ENCODE measurements around the gene ABHD4.

Gene ABHD4

GRCh38 chr14:22554498-22555383 lies 43.4 kb upstream of the ABHD4 start:
- Histone ChIP-seq H2BK120ac (ENCODE audit: low read depth, low read length) (no peak overlapping the region), H3K14ac (ENCODE audit: low read length) (no peak overlapping the region), H3K4me2 (ENCODE audit: insufficient read depth, low read length, poor library complexity, severe bottlenecking) (no peak overlapping the region), H2AK5ac (ENCODE audit: low read depth, low read length) (peak overlapping the region; percentile 60), H3K23ac (ENCODE audit: low read depth, low read length, poor library complexity) (no peak overlapping the region), H3K18ac (ENCODE audit: low read length) (peak overlapping the region; percentile 11), H2BK12ac (ENCODE audit: low read length) (peak overlapping the region; percentile 46), H3K9me3 (replicated peaks in 1 of 2; ENCODE audit: control insufficient read depth in 2 of 2, insufficient read depth in 1 of 2, low read depth in 1 of 2, low read length in 2 of 2) (no peaks in the 10 kb centered on the region), H4K91ac (ENCODE audit: low read depth, low read length, poor library complexity) (no peak overlapping the region), H3K4me3 (ENCODE audit: low read length in 2 of 2) (no peak overlapping the region), H3K36me3 (replicated peaks in 1 of 2; ENCODE audit: control insufficient read depth in 2 of 2, insufficient read depth in 2 of 2, low read length in 2 of 2) (no peaks in the 10 kb centered on the region), H3K9ac (ENCODE audit: low read depth, low read length, poor library complexity) (no peak overlapping the region), H3K79me1 (ENCODE audit: low read depth, low read length) (peaks cover 3% of the 10 kb centered on the region), H4K8ac (ENCODE audit: low read depth, low read length) (no peak overlapping the region), H2BK5ac (ENCODE audit: low read length) (no peak overlapping the region), H2AFZ (ENCODE audit: low read length) (no peak overlapping the region), H3K4me1 (ENCODE audit: control insufficient read depth in 2 of 2, insufficient read depth in 1 of 2, low read depth in 1 of 2, low read length in 2 of 2) (peaks cover 8 to 20% of the 10 kb centered on the region in 2 donors), H3K27me3 (ENCODE audit: control insufficient read depth in 3 of 3, insufficient read depth in 3 of 3, low read depth in 1 of 3, low read length in 3 of 3) (no peaks in the 10 kb centered on the region), H3K27ac (replicated peaks; ENCODE audit: low read length) (no peak overlapping the region), H2BK15ac (ENCODE audit: low read length) (peak overlapping the region; percentile 20), H3K4ac (ENCODE audit: low read length) (no peak overlapping the region)
- DNase-seq (ENCODE audit: low spot score), result no peak
- WGBS, 2 donors (ENCODE audit: extremely low coverage in 2 of 2, insufficient read length in 2 of 2, insufficient replicate concordance in 1 of 2), result no CpG with 5 or more reads among the region's 15 CpGs

- H3K27me3 ChIP-seq (ENCODE audit: control insufficient read depth in 3 of 3, insufficient read depth in 3 of 3, low read depth in 1 of 3, low read length in 3 of 3), result no peaks in the 10 kb centered on the region
- no peak overlapping the region for H4K8ac ChIP-seq (ENCODE audit: low read depth, low read length)
- no peak overlapping the region for H3K23ac ChIP-seq (ENCODE audit: low read depth, low read length, poor library complexity)
- peak overlapping the region; percentile 37 for H2BK15ac ChIP-seq (ENCODE audit: low read length)
- H3K9ac ChIP-seq (ENCODE audit: low read depth, low read length, poor library complexity), result no peak overlapping the region
- no peak overlapping the region for H4K91ac ChIP-seq (ENCODE audit: low read depth, low read length, poor library complexity)
- no peak for DNase-seq (ENCODE audit: low spot score)
- no peaks in the 10 kb centered on the region for H3K9me3 ChIP-seq (replicated peaks in 1 of 2; ENCODE audit: control insufficient read depth in 2 of 2, insufficient read depth in 1 of 2, low read depth in 1 of 2, low read length in 2 of 2)
- no peaks in the 10 kb centered on the region for H3K36me3 ChIP-seq (replicated peaks in 1 of 2; ENCODE audit: control insufficient read depth in 2 of 2, insufficient read depth in 2 of 2, low read length in 2 of 2)
- peak overlapping the region; percentile 68 for H2AK5ac ChIP-seq (ENCODE audit: low read depth, low read length)
- no peak overlapping the region for H2AFZ ChIP-seq (ENCODE audit: low read length)
- no peak overlapping the region for H2BK5ac ChIP-seq (ENCODE audit: low read length)
- H2BK120ac ChIP-seq (ENCODE audit: low read depth, low read length), result no peak overlapping the region
- H2BK12ac ChIP-seq (ENCODE audit: low read length), result no peak overlapping the region
- H3K18ac ChIP-seq (ENCODE audit: low read length), result no peak overlapping the region
- WGBS, 2 donors (ENCODE audit: extremely low coverage in 2 of 2, insufficient read length in 2 of 2, insufficient replicate concordance in 1 of 2), result no CpG with 5 or more reads among the region's 4 CpGs
- no peak overlapping the region for H3K4me2 ChIP-seq (ENCODE audit: insufficient read depth, low read length, poor library complexity, severe bottlenecking)
- no peak overlapping the region for H3K4me3 ChIP-seq (ENCODE audit: low read length in 2 of 2)
- H3K79me1 ChIP-seq (ENCODE audit: low read depth, low read length), result peaks cover 3% of the 10 kb centered on the region
- H3K14ac ChIP-seq (ENCODE audit: low read length), result no peak overlapping the region
- H3K4me1 ChIP-seq (ENCODE audit: control insufficient read depth in 2 of 2, insufficient read depth in 1 of 2, low read depth in 1 of 2, low read length in 2 of 2), result peaks cover 4 to 13% of the 10 kb centered on the region in 2 donors
- no peak overlapping the region for H3K27ac ChIP-seq (replicated peaks; ENCODE audit: low read length)
- H3K4ac ChIP-seq (ENCODE audit: low read length), result no peak overlapping the region
Measured at GRCh38 chr14:22555384-22556011, 42.6 kb upstream of the ABHD4 start.

GRCh38 chr14:22556021-22556989 lies 41.8 kb upstream of the ABHD4 start:
- no CpG with 5 or more reads among the region's 28 CpGs for WGBS, 2 donors (ENCODE audit: extremely low coverage in 2 of 2, insufficient read length in 2 of 2, insufficient replicate concordance in 1 of 2)
- peak overlapping the region; percentile 33 for H3K9ac ChIP-seq (ENCODE audit: low read depth, low read length, poor library complexity)

More at GRCh38 chr14:22556021-22556989, 41.8 kb upstream of the ABHD4 start:
- Histone ChIP-seq H3K36me3 (replicated peaks in 1 of 2; ENCODE audit: control insufficient read depth in 2 of 2, insufficient read depth in 2 of 2, low read length in 2 of 2) (no peaks in the 10 kb centered on the region), H3K4me3 (ENCODE audit: low read length in 2 of 2) (no peak overlapping the region), H3K14ac (ENCODE audit: low read length) (no peak overlapping the region), H3K18ac (ENCODE audit: low read length) (peak overlapping the region; percentile 91), H3K9me3 (replicated peaks in 1 of 2; ENCODE audit: control insufficient read depth in 2 of 2, insufficient read depth in 1 of 2, low read depth in 1 of 2, low read length in 2 of 2) (no peaks in the 10 kb centered on the region), H3K27me3 (ENCODE audit: control insufficient read depth in 3 of 3, insufficient read depth in 3 of 3, low read depth in 1 of 3, low read length in 3 of 3) (no peaks in the 10 kb centered on the region), H3K4me1 (ENCODE audit: control insufficient read depth in 2 of 2, insufficient read depth in 1 of 2, low read depth in 1 of 2, low read length in 2 of 2) (peaks cover 4 to 19% of the 10 kb centered on the region in 2 donors), H3K23ac (ENCODE audit: low read depth, low read length, poor library complexity) (peak overlapping the region; percentile 80), H4K91ac (ENCODE audit: low read depth, low read length, poor library complexity) (peak overlapping the region; percentile 60), H3K4ac (ENCODE audit: low read length) (peak overlapping the region; percentile 91), H2AFZ (ENCODE audit: low read length) (peak overlapping the region; percentile 95), H2BK5ac (ENCODE audit: low read length) (peak overlapping the region; percentile 71), H4K8ac (ENCODE audit: low read depth, low read length) (no peak overlapping the region), H2BK120ac (ENCODE audit: low read depth, low read length) (peak overlapping the region; percentile 87), H3K4me2 (ENCODE audit: insufficient read depth, low read length, poor library complexity, severe bottlenecking) (no peak overlapping the region), H3K79me1 (ENCODE audit: low read depth, low read length) (peaks cover 3% of the 10 kb centered on the region), H2AK5ac (ENCODE audit: low read depth, low read length) (peak overlapping the region; percentile 99), H3K27ac (replicated peaks; ENCODE audit: low read length) (no peak overlapping the region), H2BK15ac (ENCODE audit: low read length) (peak overlapping the region; percentile 62), H2BK12ac (ENCODE audit: low read length) (peak overlapping the region; percentile 93)
- no peak for DNase-seq (ENCODE audit: low spot score)

Measured in neuronal stem cell (in vitro differentiated cells).